EH (cell line): Measurements from ENCODE around the gene RAD51B.
A peak's percentile ranks its signal among the peaks of the same experiment; 100 is the strongest.
"Not testable (repeated sequence)": the region's sequence is repeated elsewhere in the genome, so short reads cannot be mapped to it uniquely, and the experiment has no call there.

Experiments used
- DNase-seq: peaks from one replicate; pipeline ENCODE4 v3.0.0-alpha.2; 2015; ENCODE audit warnings: low read depth

RAD51B gene

DNA sequence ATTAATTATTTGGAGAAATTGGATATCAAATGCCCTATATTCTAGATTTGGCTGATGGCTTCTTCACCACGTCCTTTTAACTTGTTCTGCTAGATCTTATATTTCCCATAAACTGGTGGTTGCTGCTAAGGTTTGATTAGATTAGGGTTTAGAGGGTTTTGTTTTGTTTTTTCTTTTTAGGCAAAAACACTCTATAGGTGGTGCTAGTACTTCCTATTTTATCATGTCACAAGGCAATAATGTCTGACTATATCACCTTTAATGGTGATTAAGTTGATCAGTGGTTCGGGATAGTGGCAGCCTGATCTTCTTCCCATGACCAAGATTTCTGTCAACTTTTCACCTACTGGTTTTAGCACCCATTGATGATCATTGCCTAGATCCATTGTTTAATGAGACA is 455.1 kb downstream of the RAD51B start:
- DNase-seq: no peak

DNA sequence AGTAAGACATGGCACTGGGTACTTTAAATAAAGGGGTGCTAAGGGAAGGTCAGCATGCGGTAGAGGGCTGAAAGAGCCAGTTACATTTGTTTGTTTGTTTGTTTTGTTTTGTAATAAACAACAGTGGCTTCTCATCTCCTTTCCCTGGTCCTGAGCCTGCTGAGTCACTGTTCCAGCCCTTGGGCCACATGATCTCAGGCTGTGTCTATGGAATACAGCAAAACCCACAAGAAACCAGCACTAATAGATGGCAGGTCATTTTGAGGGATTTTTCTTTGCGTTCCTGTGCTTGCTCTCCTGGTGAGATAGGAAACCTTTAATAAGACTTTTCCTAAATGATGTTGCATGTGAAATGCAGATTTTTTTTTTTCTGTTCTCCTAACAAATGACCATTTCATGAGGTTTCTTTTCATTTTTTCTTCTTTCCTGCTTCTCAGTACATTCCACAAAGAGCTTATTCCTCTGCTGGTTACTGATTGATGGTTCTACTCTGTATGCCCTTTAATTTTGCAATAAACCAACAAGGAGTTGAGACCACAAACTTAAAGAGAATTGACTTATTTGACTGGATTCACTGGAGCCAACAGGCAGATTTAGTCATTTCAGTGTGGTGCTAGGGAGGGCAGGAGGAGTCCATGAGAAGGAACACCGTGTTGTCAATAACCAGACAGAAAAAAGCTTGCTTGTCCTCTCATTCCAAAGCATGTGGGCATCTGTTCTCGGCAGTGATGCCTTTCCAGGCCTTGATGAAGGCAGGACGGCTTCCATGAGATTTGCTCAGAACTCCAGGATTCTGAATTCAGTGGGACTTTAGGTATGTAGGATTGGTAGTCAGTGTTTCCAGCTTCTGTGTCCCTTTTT is 459.2 kb downstream of the RAD51B start:
- peak; percentile 73 for DNase-seq

DNA sequence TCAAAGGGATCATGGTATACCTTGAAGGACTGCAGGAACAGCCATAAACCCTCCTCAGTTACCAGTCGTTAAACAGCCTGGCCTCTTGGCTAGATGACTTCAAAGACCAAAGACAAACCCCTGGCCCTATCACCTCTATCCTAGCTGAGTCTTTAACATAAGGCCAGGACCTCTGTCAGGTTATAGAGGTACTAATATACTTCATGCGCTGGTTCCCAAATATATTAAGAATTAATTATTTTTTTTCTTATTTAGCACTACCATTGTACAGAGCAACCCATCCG is 459.8 kb downstream of the RAD51B start:
- no peak for DNase-seq

DNA sequence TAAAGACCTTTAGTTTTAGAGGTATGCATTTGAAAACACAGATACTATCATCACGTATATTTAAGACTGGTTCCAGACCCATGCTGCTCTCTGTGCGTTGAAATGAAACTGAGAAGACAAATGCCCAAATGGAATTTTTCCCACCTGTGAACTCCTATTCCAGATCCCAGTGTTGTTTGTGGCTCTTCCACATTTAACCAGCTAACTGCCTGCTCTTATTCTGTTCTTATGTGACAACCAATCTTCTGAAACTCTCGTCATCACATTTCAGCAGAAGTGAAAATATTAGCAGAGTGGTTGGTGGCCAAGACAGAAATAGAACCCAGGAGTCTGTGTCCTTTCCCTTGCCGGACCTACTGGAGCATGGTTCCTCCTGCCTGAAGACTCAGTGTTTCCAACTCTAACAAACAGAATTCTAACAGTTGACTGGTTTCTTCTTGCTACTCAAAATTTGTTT is 460.2 kb downstream of the RAD51B start:
- no peak for DNase-seq

DNA sequence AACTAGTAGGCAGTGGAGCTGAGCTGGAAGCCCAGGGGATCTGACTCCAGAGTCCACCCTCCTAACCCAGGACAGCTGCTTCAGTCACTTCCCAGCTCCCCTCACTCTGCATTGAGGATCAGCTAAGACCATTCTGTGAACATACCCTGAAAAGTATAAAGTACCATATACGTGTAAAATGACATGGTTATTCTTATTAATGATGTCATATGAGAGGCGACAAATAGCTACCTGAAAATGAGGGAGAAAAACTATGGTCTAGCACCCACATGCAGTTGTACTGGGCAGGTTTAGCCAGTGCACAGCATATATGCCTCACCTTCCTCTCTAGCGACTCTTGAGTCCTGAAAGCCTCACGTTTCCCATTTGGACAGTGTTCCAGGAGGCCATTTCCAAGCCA is 461.9 kb downstream of the RAD51B start:
- DNase-seq: no peak

DNA sequence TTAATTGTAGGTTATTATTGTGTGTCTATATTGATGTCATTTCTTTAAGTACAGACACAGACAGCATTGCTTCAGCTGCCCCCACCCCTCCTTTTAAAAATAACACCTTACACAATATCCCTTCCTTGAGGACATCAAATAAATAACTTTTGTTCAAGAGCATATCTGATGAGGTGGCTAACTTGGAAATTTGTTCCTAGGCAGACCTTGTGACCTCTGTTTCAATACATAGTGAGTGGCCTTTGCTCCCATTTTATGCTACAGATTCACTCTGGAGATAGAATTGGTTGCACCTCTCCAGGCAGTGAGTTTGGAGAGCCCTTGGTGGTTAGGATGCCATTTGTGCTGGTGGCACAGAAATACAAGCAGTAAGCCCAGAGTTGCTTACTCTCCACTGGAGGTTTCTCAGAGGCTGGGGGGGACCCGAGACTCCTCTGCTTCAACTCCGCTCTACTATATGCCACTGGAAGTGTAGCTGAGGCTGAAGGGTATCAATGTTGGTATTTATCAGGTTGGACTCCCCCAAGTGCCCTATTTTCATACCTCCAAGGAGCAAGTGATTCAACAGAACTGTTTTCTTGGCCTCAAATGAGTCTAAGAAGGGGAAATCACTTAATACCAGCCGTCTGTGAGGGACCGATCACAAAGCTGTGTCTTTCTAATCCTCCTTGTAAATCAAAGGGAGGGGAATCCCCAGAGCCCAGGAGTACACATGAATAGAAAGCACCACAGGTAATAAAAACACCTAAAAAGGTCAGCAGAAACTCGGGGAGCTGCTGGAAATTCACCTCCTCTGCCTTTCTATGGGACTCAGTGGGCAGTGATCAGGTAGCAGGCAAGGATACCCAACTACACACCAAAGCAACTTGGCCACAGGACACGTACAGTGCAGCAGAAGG is 463.1 kb downstream of the RAD51B start:
- DNase-seq: no peak

DNA sequence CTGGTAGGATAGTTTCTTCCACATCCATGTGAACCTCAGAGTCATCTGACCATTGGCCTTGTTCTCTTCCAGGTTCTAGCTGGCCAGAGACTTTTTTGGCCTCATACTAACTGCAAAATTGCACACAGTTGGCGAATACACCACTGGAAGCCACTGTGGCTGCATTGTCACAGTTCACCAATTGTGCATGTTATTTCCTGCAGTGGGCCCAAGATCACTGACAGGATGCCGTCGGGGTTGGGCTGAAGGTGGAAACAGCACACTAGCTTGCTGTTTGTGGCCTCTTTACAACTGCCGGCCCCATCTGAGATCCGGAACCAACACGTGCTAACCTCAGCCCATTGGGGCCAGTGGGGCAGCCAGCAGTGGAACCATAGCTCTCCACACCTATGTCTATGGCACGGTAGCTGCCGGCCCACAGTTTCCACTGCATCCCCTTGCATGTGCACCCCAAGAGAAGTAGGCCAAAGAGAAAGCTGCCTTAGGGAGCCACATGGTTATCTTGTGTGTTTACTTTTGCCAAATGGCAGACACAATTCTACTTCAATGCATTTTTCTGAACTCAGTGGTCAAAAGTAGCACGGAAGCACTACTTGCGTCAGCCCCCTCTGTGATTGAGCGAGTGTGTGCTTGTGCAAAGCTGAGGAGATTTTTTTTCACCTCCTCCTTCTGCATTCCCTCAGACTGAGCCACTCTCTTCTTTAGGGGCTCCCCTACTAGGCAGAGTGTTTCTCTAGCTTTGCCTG is 464.0 kb downstream of the RAD51B start:
- DNase-seq: no peak

DNA sequence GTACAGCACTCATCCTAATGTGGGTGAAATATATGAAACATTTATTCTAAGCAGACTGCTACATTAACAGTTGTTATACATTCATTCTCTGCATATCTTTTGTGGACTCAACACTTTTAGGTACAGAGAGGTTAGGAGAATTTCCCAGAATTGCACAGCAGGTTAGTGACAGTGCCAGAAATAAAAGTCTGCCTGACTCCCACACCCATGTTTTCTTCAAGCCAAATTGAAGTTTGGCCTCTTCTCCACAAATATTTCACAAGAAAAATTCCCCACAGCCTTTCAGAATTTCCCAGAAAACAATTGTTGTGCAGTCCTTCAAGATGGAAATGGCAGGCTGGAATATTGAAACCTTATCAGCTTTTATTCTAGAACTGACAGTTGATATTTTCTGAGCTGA is 464.8 kb downstream of the RAD51B start:
- DNase-seq: no peak

DNA sequence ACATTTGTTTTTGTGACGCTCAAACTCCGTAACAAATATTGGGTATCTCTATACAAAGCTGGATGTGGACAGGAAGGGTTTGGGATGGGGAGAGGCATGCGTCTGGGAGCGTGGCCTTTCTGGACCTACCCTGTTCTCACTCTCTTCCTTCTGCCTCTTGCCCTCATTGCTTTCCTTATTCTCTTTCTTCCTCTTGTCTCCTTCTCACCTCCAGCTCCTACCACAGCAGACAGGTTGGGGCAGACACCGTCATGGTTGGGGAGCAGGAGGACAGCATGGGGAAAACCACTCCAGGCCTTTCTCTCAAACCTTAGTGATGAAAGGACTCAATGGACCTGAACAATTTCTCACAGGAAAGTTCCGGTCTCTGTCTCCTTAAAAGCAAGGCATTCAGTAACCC is 465.3 kb downstream of the RAD51B start:
- no peak for DNase-seq

DNA sequence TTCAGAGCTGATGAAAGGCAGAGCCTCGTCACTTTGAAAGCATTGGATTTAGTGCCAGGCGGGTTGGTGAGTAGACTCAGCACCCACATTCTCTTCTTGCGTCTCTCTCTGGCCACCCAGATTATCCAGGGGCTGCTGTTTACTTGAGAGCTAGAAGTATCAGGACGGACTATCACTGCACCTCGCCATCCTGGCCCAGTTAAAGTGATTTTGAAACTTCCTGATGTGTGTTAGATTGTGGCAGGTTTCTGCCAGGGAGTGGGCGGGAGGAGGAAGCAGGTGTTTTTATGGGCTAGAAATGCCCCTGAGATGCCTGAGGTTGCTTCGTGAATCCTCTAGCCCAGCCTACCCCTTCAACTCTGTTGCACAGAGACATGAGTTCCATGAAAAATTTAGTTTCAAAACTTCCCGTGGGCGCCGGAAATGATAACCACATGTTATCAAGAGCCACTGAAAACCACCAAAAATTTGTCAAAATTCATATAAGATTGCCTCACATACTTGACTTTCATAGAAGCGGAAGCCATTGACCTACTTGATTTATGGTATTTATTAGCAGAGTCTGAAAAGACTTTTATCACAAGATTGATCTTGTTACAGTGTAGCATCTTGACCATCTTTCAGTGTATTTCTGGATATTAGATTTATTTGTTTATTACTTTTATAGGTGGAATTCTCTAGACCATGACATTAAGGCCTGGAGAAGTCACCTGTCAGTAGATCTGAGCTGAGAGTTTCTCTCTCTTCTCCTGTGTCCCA is 466.0 kb downstream of the RAD51B start:
- no peak for DNase-seq

DNA sequence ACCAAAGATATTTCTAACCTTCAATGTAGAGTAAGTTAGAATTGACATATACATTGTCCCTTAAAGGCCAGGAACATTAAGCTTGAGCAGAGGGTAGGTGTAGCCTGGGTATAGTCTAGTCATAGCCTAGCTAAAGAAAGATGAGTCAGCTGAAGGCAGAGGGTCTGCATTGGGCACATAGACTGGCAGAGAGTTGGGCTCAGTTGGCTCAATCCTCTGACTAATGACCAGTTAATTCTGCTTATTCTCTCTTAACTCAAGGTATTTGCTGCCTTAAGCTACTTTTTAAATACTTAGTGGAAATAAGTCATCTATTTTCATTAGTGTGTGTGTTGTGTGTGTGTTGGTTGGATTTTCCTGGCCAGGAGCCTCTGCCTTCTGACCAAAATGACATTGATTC is 467.1 kb downstream of the RAD51B start:
- DNase-seq: peak; percentile 48

DNA sequence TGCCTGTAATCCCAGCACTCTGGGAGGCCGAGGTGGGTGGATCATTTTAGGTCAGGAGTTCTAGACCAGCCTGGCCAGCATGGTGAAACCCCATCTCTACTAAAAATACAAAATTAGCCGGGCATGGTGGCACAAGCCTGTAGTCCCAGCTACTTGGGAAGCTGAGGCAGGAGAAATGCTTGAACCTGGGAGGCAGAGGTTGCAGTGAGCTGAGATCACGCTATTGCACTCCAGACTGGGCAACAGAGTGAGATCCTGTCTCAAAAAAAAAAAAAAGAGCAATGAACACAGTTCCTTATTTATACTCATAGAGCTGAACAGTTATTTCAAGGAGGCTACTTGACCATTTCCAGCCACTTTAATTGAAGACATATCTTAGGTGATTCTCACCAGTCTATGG is 469.9 kb downstream of the RAD51B start:
- DNase-seq: not testable (repeated sequence)

DNA sequence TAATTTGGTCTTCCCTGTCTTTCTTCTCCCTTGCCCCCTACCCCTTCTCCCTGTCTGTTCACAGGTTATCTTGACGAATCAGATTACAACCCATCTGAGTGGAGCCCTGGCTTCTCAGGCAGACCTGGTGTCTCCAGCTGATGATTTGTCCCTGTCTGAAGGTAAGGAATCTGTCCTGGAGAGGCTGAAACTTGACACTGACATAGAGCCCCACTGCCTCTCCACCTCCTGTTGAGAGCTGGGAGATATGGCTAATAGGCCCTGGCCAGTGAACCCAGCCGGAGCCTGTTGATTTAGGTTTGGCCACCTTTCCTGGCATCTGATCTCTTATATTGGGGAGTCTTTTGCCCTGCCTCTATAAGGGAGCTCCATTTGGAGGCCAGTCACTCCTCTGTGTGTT is 472.2 kb downstream of the RAD51B start:
- no peak for DNase-seq

DNA sequence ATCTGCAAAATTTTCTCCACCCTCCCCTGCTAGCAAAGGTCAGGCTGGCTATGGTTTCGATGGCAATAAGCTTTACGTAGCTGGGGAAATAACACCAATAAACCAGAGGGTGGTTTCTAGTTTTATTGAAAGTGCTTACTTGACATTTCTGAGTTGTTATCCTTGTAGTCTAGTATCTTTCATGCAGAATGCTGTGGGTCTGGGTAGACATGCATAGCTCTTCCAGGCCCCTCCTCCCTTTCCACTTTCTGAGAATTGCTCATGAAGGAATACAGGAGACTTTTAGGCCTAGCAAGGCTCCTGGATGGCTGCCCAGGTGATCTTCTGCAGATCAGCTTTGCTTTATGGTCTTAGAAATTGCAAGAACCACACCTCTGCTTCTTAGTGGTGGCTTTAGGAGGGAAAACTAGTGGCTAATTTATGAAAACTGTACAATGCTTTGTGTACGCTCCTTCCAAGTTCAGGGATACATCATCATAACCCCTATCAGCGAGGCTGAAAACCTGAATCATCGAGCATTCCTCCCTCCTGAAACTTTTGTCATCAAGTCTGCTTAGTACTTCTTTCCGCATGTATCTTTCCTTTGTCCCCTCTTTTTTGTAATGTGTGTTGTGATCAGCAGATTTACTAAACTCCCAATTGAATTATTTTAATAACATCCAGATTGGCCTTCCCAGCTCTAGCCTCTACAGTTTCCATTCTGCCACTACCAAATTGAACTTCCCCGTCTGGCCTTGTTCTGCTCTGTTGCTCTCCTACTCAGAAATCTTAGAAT is 473.0 kb downstream of the RAD51B start:
- DNase-seq: no peak

DNA sequence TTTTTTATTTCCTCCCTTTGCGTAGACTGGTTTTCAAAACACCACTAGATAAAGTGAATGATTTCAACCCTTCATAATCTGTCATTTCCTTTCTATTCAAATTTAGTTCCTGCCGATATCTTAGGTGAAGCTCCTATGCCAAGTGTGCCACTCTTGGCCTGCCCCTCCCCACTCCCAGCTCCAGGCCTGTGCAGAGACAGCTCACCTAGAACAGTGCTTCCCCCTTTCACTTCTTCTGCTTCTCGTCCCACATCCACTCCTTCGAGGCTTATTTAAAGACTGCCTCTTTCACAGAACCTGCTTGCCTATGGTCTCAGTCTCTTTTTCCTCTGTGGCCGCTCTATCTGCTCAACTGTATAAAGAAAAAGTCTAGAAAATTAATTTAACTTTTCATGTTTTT is 473.8 kb downstream of the RAD51B start:
- DNase-seq: no peak

DNA sequence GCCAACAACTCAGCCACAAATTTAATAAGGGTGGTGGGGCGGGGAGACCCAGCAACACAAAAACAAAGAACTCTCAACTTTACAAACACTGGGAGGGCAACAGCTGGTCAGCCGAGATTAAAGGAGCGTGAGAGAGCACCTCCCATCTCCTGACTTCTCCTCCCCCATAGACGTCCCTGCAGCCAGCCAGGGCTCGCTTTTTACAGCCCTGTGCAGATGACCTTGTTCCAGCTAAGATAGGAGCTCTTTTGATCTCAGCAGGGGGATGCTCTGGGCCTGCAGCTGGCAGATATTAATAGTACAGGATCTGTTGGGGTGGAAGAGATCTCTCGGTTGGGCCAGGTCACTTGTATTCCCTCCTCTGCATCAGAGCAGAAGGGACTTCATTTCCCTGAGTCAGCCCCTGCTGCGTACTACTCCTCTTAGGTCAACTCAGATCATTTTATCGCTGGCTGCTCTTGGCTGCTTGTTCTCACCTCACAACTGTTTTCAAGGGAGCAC is 475.8 kb downstream of the RAD51B start:
- no peak for DNase-seq

DNA sequence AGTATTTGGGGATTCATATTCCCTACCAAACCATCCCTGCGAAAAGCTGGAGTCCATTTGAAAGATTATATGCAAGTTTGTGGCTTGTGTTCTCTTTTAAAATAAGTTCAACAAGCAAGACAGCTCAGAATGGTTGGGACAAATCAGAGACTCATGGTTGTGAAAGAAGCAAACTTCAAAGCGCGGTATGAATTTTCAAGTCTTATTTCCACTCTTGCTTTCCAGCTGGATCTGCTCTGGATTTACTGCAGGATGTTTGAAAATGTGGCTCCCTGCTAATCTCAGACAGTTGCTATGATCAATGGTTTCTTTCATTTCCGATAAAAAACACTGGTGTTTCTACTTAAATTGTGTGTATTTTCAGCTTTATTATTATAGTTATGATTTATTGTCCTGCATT is 477.5 kb downstream of the RAD51B start:
- no peak for DNase-seq

DNA sequence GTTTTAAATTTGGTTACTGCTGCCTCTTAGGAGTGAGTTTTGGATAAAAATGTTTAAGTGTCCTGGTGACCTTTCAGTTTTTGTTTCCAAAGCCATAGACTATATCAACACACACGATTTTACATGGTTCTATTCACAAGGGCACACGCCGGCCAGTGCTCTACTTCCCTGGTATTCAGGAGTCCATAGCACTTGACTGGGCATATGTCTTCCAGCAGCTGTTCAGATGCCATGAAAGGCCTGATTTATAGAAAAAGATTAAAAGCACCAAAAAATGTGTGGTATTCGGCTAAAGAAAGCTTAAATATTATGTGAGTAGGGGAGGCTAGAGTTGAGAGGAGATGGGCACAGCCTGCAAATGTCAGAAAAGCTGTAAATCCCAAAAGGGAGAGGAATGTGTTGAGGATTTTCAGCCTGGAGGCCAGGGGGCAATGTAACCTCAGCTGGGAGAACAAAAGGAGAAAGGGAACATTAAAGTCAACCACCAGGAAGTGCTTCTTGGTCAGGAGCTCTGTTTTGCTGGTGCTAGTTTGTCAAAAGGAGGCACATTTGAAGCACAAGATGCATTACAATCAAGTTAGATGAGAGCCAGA is 478.4 kb downstream of the RAD51B start:
- peak; percentile 69 for DNase-seq

DNA sequence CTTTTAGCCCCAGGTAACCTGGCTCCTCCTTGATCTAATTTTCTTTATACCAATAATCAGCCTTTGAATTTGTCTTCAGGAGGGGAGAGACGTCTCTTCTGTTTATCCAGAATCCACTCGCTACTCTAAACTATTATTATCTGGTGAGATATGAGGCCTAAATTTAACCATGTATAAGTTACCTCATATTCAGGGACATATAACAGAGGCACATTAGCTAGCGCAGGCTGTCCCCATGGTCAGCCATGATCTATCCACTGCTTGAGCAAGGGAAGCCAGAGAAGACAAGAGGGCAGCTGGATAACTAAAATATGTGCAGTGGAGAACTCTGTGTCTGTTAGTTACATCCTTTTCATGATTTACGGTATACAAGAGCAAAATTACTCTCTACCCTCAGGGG is 481.0 kb downstream of the RAD51B start:
- no peak for DNase-seq

DNA sequence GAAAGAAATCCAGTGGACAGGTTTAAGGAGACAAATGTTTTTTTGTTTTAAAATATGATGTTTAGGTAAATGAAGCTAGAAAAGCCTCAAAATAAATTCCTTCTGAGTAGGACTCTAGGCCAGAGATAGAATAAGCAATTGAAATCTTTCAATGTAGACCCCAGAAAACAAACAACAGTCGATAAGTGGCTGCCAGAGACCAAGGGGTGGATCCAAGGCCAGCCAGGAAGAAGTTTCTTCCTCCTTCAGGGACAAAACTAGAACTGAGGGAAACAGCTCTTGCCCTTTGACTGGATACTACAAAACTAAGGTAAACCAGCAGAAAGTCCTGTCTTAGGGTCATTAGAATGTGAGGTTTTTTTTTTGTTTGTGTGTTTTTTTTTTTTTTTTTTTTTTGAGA is 481.6 kb downstream of the RAD51B start:
- DNase-seq: no peak
